Gastrocnemius medialis (tissue), 4 donors: ENCODE measurements around the gene FNTB.

Experiments
- CTCF ChIP-seq, 5 experiments: fragments of 450-650 bp in 3 of 5; fragments of 200-600 bp in 2 of 5; sonication (generic) in 2 of 5; IDR thresholded peaks in 4 of 5; conservative IDR thresholded peaks in 1 of 5; 1 replicate in 4 of 5; 2 replicates in 1 of 5; pipeline ENCODE4 v1.5.1; 2016 to 2019; ENCODE audit warnings: antibody characterized with exemption in 5 of 5, mild to moderate bottlenecking in 3 of 5, moderate library complexity in 3 of 5
- POLR2A ChIP-seq, 2 donors: fragments of 450-650 bp; IDR thresholded peaks; one replicate each; pipeline ENCODE4 v1.6.1; 2017; ENCODE audit warnings: antibody characterized with exemption in 2 of 2, mild to moderate bottlenecking in 2 of 2, moderate library complexity in 2 of 2

DNA sequence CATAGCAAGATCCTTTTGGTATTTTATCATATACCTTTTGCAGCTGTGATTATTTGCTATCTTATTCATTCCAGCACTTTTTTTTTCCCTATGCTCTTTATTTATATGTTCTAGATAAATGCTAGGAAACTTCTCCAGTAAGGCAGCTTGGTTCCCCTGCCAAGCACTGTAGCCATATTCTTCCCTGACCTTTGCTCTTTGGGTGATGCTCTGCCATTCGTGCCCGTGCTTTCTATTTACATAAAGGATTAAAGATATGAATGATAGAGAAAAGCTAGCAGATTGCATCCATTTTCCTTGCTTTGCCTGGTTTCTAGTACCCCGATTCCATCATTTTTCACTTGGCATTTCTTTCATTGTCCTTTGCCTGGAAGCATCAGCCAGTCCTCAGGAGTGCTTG is 42.2 kb downstream of the FNTB start:
- TF ChIP-seq CTCF (IDR thresholded peaks at IDR 0.05 in 4 of 5, conservative IDR thresholded peaks at IDR 0.05 in 1 of 5) (no peak), POLR2A (IDR thresholded peaks at IDR 0.05) (no peak)
